ENCODE data around the gene IGFALS.

Gene IGFALS

DNA sequence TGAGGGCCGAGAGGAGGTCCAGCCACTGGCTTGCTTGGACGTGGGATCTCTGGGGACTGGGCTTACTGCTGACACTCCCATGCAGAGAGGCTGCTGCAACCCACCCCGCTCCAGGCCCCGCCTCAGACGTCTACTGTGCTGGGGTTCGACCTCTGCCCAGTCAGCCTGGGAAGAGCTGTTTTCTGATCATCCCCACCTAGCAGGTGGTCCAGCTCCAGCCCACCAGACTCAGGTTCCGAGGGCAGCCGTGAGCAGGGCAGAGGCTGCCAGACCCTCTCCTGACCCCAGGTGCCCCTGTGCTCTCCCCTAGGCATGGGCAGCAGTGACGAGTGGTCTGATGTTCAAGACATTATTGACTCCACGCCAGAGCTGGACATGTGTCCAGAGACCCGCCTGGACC lies 45.6 kb downstream of the IGFALS start:
- Histone ChIP-seq H3K36me3 (ENCODE audit: low read length) (no peaks in the 10 kb centered on the region), H4K20me1 (ENCODE audit: low read depth, low read length) (no peaks in the 10 kb centered on the region), H3K27ac (ENCODE audit: low read depth, low read length) (no peak overlapping the region), H3K27me3 (ENCODE audit: low read length) (no peaks in the 10 kb centered on the region), H3K79me2 (ENCODE audit: insufficient read depth, low read length) (no peaks in the 10 kb centered on the region), H3K9me2 (replicated peaks; ENCODE audit: insufficient read depth, low read length) (no peaks in the 10 kb centered on the region), H3K9ac (ENCODE audit: low read length) (no peak overlapping the region), H3K4me2 (ENCODE audit: low read depth, low read length, poor library complexity, severe bottlenecking) (no peak overlapping the region), H3K4me3 (ENCODE audit: insufficient read depth, low read length, poor library complexity, severe bottlenecking) (no peak overlapping the region), H2AFZ (ENCODE audit: low read depth, low read length, severe bottlenecking) (no peak overlapping the region), H3F3A (ENCODE audit: insufficient read depth) (no peaks in the 10 kb centered on the region), H3K9me3 (ENCODE audit: insufficient read depth, low read length) (no peaks in the 10 kb centered on the region)
- no peak for TF ChIP-seq EZH2phosphoT487 (conservative IDR thresholded peaks at IDR 0.05; ENCODE audit: low read length)
- TF ChIP-seq, protein P1, sequence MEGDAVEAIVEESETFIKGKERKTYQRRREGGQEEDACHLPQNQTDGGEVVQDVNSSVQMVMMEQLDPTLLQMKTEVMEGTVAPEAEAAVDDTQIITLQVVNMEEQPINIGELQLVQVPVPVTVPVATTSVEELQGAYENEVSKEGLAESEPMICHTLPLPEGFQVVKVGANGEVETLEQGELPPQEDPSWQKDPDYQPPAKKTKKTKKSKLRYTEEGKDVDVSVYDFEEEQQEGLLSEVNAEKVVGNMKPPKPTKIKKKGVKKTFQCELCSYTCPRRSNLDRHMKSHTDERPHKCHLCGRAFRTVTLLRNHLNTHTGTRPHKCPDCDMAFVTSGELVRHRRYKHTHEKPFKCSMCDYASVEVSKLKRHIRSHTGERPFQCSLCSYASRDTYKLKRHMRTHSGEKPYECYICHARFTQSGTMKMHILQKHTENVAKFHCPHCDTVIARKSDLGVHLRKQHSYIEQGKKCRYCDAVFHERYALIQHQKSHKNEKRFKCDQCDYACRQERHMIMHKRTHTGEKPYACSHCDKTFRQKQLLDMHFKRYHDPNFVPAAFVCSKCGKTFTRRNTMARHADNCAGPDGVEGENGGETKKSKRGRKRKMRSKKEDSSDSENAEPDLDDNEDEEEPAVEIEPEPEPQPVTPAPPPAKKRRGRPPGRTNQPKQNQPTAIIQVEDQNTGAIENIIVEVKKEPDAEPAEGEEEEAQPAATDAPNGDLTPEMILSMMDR (IDR thresholded peaks at IDR 0.05; ENCODE audit: insufficient read depth, low read length, poor library complexity, severe bottlenecking): no peak

DNA sequence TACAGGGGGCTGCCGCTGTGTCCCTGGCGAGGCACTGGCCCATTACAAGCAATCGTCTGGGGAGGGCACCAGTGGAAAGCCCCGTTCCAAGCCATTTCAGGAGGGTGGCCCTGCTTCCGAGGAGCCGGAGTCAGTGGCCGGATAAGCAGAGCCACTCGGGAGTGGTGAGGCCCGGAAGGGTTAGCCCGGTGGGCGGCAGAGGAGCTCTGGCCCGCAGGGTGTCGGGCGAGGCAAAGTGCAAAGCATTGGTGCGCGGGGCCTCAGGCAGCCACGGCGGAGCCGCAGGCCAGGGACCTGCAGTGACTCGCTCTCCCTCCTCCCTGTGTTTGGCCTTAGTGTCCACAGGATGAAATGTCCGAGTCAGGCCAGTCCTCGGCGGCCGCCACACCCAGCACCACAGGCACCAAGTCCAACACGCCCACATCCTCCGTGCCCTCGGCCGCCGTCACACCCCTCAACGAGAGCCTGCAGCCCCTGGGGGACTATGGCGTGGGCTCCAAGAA lies 46.8 kb downstream of the IGFALS start:
- Histone ChIP-seq H4K20me1 (ENCODE audit: low read depth, low read length) (no peaks in the 10 kb centered on the region), H3K4me2 (ENCODE audit: low read depth, low read length, poor library complexity, severe bottlenecking) (no peak overlapping the region), H3K4me3 (ENCODE audit: insufficient read depth, low read length, poor library complexity, severe bottlenecking) (no peak overlapping the region), H3K9ac (ENCODE audit: low read length) (no peak overlapping the region), H3K9me3 (ENCODE audit: insufficient read depth, low read length) (no peaks in the 10 kb centered on the region), H3F3A (ENCODE audit: insufficient read depth) (no peaks in the 10 kb centered on the region), H3K27me3 (ENCODE audit: low read length) (no peaks in the 10 kb centered on the region), H3K9me2 (replicated peaks; ENCODE audit: insufficient read depth, low read length) (no peaks in the 10 kb centered on the region), H3K36me3 (ENCODE audit: low read length) (no peaks in the 10 kb centered on the region), H2AFZ (ENCODE audit: low read depth, low read length, severe bottlenecking) (no peak overlapping the region), H3K79me2 (ENCODE audit: insufficient read depth, low read length) (no peaks in the 10 kb centered on the region), H3K27ac (ENCODE audit: low read depth, low read length) (no peak overlapping the region)
- TF ChIP-seq, protein P1 (IDR thresholded peaks at IDR 0.05; ENCODE audit: insufficient read depth, low read length, poor library complexity, severe bottlenecking): no peak
- no peak for TF ChIP-seq EZH2phosphoT487 (conservative IDR thresholded peaks at IDR 0.05; ENCODE audit: low read length)

DNA sequence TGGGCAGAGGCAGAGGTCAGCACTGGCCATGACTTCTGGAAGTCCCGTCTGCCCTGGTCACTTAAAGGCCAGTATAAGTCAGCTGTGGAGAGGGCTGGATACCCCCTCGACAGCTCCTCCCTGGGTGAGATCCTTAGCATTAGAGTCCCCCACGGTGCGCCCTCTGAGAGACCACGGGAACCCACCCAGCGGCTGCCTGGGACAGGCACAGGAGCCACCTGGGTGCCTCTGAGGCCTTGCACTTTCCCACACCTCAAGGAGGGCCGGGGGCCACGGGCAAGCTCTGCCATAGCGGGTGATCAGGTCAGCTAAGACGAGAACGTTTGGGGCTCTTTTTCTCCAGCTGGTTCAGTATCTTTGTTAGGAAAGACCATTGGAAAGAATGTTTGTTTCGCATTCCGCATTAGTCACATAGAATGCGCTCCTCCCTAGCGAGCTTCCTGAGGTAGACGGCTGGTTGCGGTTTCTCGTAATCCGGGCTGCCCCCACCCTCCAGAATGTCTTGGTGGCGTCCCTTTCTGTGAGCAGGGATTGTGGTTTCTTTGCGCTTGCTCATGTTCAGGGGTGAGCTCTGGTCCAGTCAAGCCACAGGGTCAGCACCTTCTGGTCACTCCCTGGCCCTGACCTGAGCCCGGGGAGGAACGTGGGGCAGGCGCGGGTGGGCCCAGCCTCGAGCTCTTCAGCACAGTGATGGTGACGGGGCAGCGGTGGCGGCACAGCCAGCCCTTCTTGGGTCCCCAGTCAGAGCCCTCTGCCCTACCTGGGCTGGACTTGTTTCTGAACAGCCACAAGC lies 47.4 kb downstream of the IGFALS start:
- Histone ChIP-seq H3K4me2 (ENCODE audit: low read depth, low read length, poor library complexity, severe bottlenecking) (no peak overlapping the region), H4K20me1 (ENCODE audit: low read depth, low read length) (no peaks in the 10 kb centered on the region), H3K27ac (ENCODE audit: low read depth, low read length) (no peak overlapping the region), H2AFZ (ENCODE audit: low read depth, low read length, severe bottlenecking) (no peak overlapping the region), H3K4me3 (ENCODE audit: insufficient read depth, low read length, poor library complexity, severe bottlenecking) (no peak overlapping the region), H3K9me2 (replicated peaks; ENCODE audit: insufficient read depth, low read length) (no peaks in the 10 kb centered on the region), H3F3A (ENCODE audit: insufficient read depth) (no peaks in the 10 kb centered on the region), H3K79me2 (ENCODE audit: insufficient read depth, low read length) (no peaks in the 10 kb centered on the region), H3K27me3 (ENCODE audit: low read length) (no peaks in the 10 kb centered on the region), H3K9me3 (ENCODE audit: insufficient read depth, low read length) (no peaks in the 10 kb centered on the region), H3K36me3 (ENCODE audit: low read length) (no peaks in the 10 kb centered on the region), H3K9ac (ENCODE audit: low read length) (no peak overlapping the region)
- TF ChIP-seq EZH2phosphoT487 (conservative IDR thresholded peaks at IDR 0.05; ENCODE audit: low read length): no peak
- TF ChIP-seq, protein P1 (IDR thresholded peaks at IDR 0.05; ENCODE audit: insufficient read depth, low read length, poor library complexity, severe bottlenecking): no peak
